Fibroblast of pulmonary artery (primary cell): Measurements from ENCODE around the gene PDCD2.
A peak's percentile ranks its signal among the peaks of the same experiment; 100 is the strongest.
"Not testable (repeated sequence)": the region's sequence is repeated elsewhere in the genome, so short reads cannot be mapped to it uniquely, and the experiment has no call there.

ENCODE experiments used
- DNase-seq: peaks from one replicate; pipeline ENCODE4 v3.0.0-alpha.2; 2010; ENCODE audit warnings: low read depth
- H3K4me3 ChIP-seq: replicated peaks from 2 replicates; pipeline ENCODE4 v1.5.1; 2011; ENCODE audit warnings: low read depth, mild to moderate bottlenecking, control low read depth, low read length, moderate library complexity
- CTCF ChIP-seq: IDR thresholded peaks from 2 replicates; pipeline ENCODE4 v1.5.1; 2011; ENCODE audit warnings: mild to moderate bottlenecking, control low read depth, low read length, inconsistent platforms; ENCODE audit errors: missing control alignments

Gene PDCD2

GRCh38 chr6:170584181-170584953 lies at the start of gene PDCD2:
TSS of gene PDCD2 (minus strand) at chr6:170584637. CDS start at chr6:170584581, 56 bp downstream.
- TF ChIP-seq CTCF = no peak
- DNase-seq = peak; percentile 89
- H3K4me3 ChIP-seq = peak within 1 kb of the TSS; percentile 91

GRCh38 chr6:170616020-170616554 lies 31.6 kb upstream of the PDCD2 start:
- not testable (repeated sequence) for H3K4me3 ChIP-seq, DNase-seq

GRCh38 chr6:170612256-170612804 lies 27.9 kb upstream of the PDCD2 start:
- not testable (repeated sequence) for DNase-seq, H3K4me3 ChIP-seq

GRCh38 chr6:170609225-170609624 lies 24.8 kb upstream of the PDCD2 start:
- DNase-seq, H3K4me3 ChIP-seq: not testable (repeated sequence)

- no peak for TF ChIP-seq CTCF
- DNase-seq = no peak
- no peak overlapping the region for H3K4me3 ChIP-seq
Observed at GRCh38 chr6:170605574-170606259, 21.3 kb upstream of the PDCD2 start.

GRCh38 chr6:170597278-170597677 lies 12.8 kb upstream of the PDCD2 start:
- DNase-seq = no peak
- H3K4me3 ChIP-seq = no peak overlapping the region
- no peak for TF ChIP-seq CTCF

GRCh38 chr6:170596426-170596825 lies 12.0 kb upstream of the PDCD2 start:
- DNase-seq = no peak
- no peak for TF ChIP-seq CTCF
- no peak overlapping the region for H3K4me3 ChIP-seq

- H3K4me3 ChIP-seq = no peak overlapping the region
- DNase-seq = no peak
- no peak for TF ChIP-seq CTCF
Observed at GRCh38 chr6:170590725-170591124, 6.3 kb upstream of the PDCD2 start.
